VCaP (cell line): ENCODE data around the gene FOXP2.

Experiments used
- H3K27ac ChIP-seq: fragments of 450-650 bp; 2 replicates; pipeline ENCODE4 v1.5.1; 2017
- CTCF ChIP-seq: fragments of 450-650 bp; conservative IDR thresholded peaks from 2 replicates; pipeline ENCODE4 v1.5.1; 2017; ENCODE audit warnings: mild to moderate bottlenecking, moderate library complexity

FOXP2 gene

GRCh38 chr7:114648117-114648516, 233.5 kb downstream of the FOXP2 start:
- H3K27ac ChIP-seq = no peak overlapping the region
- no peak for TF ChIP-seq CTCF

- TF ChIP-seq CTCF = no peak
- H3K27ac ChIP-seq = no peak overlapping the region
Measured at GRCh38 chr7:114648680-114649079, 234.1 kb downstream of the FOXP2 start.

GRCh38 chr7:114649689-114650088, 235.1 kb downstream of the FOXP2 start:
- no peak for TF ChIP-seq CTCF
- H3K27ac ChIP-seq = no peak overlapping the region

- TF ChIP-seq CTCF = no peak
- H3K27ac ChIP-seq = no peak overlapping the region
Measured at GRCh38 chr7:114650491-114650890, 235.9 kb downstream of the FOXP2 start.

GRCh38 chr7:114652041-114652440, 237.4 kb downstream of the FOXP2 start:
- H3K27ac ChIP-seq = no peak overlapping the region
- no peak for TF ChIP-seq CTCF

- TF ChIP-seq CTCF = no peak
- no peak overlapping the region for H3K27ac ChIP-seq
Measured at GRCh38 chr7:114653364-114654088, 238.9 kb downstream of the FOXP2 start.

- TF ChIP-seq CTCF = no peak
- H3K27ac ChIP-seq = no peak overlapping the region
Measured at GRCh38 chr7:114656466-114656865, 241.9 kb downstream of the FOXP2 start.
